Left renal pelvis (tissue), 4 donors: ENCODE measurements around the gene FSD1. TPM values are rescaled to one million over a fixed set of nuclear protein-coding genes. Genes with fewer than 3 reads are reported as not detected.
A peak's percentile ranks its signal among the peaks of the same experiment; 100 is the strongest.
"Not testable (repeated sequence)": the region's sequence is repeated elsewhere in the genome, so short reads cannot be mapped to it uniquely, and the experiment has no call there.

Experiments
- DNase-seq, 4 donors: peaks; one replicate each; pipeline ENCODE4 v3.0.0-alpha.2; 2013; ENCODE audit warnings: low read depth in 4 of 4, low spot score in 3 of 4
- polyA plus RNA-seq, 4 donors: library from polyadenylated mRNA; unstranded; fragments of 120-200 nt; gene quantifications; one replicate each; pipeline ENCODE4 v1.2.1, GENCODE V29; 2013; ENCODE audit not compliant: insufficient read length in 4 of 4

The FSD1 gene
- 1 to 10 TPM; 2.8 to 8.8 (median 5.4) TPM for polyA plus RNA-seq

DNA sequence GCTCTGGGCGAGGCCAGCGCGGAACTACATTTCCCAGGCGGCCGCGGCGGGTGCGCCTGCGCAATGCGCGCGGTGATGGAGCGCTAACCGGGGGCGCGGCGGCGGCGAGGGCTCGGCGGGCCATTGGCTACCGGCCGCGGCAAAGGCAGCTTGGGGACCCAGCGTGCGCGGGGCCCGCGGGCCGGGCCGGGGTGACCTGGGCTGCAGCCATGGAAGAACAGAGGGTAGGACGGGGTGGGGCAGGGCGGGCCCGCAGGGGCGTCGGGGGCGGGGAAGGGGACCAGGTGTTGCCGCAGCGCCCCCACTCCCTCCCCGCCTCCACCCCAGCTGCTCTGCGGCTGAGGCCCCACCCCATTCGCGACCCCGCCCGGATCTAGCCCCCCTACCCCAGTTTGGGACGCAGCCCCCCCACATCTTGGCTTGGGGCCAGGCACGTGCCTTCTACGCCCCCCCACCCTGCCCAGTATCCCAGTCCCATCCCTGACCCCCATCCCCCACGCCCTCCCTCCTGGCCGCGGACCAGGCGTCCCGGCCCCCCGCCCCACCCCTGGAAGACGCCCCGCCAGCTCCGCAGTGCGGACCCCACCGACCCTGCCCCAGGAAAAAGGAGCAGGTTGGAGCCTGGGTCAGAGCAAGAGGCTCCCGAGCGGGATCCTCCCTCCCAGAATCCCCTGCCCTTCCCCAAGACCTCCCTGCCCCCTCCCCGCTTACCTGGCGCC lies at the start of gene FSD1:
FSD1 (plus strand) TSS at position 61 of the 719 bp plus-strand sequence; CDS start at position 210, 149 bp downstream.
- no peak for DNase-seq

DNA sequence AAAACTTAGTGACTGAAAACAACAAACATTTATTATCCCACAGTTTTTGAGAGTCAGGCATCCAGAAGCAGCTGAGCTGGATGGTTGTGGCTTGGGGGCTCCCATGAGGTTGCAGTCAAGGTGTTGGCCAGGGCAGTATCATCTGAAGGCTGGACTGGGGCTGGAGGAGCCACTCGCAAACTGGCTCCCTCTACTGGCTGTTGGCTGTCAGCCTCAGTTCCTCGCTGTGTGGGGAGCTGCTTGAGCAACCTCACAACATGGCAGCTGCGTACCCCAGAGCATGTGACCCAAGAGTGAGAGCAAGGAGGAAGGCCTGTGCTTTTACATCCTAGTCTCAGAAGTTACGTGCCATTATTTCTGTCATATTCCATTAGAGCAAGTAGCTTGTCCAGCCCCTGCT lies 47.8 kb upstream of the FSD1 start:
- no peak for DNase-seq

DNA sequence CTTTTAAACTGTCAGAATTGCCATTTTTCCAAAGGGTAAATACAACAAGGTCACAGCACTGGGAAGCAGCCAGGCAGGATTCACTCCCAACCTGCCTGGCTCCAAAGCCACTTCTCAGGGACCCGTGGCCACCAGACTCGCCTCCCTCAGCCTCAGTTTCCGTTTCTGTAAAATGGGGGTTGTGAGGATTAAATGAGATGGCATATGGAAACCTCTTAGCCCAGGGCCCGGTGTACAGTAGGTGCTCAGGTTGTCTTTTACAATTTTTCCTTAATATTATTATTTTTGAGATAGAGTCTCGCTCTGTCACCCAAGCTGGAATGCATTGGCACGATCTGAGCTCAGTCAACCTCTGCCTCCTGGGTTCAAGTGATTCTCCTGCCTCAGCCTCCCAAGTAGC lies 47.4 kb upstream of the FSD1 start:
- DNase-seq, result no peak

DNA sequence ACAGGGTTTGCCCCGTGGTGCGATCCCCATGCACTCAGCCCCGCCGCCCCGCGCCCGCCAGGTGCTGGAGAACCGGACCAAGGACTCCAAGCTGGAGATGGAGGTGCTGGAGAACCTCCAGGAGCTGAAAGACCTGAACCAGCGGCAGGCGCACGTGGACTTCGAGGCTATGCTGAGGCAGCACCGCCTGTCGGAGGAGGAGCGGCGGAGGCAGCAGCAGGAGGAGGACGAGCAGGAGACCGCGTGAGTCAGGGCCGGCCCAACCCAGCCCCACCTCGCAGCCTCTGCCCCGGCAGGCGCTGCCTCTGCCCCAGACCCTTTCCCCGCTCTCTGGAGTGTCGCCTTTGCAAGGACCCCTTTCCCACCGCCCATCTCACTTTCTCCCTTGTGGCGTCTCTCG lies 46.2 kb upstream of the FSD1 start:
- no peak for DNase-seq

DNA sequence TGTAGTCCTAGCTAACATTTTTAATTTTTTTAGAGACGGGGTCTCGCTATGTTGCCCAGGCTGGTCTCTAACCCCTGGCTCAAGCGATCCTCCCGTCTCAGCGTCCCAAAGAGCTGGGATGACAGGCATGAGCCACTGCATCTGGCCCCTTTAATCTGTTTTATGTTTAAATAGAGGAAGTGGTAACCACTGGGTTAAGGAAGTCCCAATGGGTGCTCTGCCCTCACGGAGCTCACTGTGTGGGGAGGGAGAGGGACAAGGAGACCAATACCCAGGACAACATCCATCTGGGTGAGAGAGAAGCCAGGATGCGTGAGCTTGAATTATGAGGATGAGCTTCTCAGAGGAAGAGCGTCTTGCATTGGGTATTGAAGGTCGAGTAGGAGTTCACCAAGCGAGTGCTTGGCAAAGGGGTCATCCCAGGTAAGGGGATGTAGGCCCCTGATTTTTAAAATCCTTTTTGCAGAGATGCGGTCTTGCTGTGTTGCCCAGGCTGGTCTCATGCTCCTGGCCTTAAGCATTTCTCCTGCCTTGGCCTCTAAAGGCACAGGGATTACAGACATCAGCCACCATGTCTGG lies 43.7 kb upstream of the FSD1 start:
- DNase-seq, result no peak

DNA sequence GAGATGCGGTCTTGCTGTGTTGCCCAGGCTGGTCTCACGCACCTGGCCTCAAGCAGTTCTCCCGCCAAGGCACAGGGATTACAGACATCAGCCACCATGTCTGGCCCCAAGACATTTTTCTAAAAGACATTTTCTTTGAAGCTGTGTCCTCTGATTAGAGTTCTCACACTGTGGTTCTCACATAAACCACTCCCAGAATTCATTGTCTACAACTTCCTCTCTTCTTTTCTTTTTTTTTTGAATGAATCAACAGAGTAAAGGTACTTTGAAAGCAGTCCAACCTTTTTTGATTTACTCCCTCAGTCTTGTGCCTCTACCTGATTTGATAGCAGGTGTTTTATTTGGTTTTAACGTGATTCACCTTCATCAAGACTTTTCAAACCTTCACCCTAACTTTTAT lies 39.6 kb upstream of the FSD1 start:
- no peak for DNase-seq

DNA sequence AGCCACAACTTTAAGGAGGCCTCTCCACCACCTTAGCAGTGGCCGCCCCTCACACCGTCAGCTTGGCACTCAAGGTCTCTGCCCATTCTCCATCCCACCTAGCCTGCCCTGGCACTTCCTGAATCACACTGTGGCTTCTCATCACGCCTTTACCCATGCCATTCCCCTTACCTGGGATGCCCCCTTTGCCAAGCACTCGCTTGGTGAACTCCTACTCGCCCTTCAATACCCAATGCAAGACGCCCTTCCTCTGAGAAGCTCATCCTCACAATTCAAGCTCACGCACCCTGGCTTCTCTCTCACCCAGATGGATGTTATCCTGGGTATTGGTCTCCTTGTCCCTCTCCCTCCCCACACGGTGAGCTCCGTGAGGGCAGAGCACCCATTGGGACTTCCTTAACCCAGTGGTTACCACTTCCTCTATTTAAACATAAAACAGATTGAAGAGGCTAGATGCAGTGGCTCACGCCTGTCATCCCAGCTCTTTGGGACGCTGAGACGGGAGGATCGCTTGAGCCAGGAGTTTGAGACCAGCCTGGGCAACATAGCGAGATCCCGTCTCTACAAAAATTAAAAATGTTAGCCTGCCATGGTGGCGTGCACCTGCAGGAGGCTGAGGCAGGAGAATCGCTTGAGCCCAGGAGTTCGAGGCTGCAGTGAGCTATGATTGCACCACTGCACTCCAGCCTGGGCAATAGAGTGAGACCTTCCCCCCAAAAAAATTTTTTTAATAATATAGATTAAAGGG lies 38.0 kb upstream of the FSD1 start:
- no peak for DNase-seq

DNA sequence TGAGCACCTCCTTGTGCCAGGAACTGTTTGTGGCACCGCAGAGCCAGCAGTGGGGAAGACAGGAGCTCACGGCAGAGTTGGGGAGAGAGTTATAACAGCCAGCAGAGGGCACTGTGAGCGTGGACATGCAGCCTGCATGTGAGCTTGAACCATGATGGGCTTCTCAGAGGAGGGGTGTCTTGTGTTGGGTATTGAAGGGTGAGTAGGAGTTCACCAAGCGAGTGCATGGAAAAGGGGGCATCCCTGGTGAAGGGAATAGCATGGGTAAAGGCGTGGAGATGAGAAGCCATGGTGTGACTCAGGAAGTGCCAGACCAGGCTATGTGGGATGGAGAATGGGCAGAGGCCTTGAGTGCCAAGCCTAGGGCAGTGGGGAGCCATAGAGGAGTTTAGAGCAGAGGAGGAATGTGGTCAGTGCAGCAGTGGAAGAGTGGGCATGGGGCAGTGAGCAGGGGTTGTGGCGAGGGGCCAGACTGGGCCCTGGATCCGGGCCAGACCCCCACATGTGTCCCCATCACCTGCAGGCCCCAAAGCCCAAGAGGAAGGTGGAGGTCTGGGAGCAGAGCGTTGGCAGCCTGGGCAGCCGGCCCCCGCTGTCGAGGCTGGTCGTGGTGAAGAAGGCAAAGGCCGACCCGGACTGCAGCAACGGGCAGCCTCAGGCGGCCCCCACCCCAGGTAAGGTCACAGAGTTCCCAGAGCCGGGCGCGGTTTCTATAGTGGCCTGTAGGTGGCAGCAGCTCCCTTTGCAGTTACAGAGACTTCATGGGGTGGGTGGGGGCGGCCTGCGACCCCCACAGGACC lies 37.1 kb upstream of the FSD1 start:
- no peak for DNase-seq

DNA sequence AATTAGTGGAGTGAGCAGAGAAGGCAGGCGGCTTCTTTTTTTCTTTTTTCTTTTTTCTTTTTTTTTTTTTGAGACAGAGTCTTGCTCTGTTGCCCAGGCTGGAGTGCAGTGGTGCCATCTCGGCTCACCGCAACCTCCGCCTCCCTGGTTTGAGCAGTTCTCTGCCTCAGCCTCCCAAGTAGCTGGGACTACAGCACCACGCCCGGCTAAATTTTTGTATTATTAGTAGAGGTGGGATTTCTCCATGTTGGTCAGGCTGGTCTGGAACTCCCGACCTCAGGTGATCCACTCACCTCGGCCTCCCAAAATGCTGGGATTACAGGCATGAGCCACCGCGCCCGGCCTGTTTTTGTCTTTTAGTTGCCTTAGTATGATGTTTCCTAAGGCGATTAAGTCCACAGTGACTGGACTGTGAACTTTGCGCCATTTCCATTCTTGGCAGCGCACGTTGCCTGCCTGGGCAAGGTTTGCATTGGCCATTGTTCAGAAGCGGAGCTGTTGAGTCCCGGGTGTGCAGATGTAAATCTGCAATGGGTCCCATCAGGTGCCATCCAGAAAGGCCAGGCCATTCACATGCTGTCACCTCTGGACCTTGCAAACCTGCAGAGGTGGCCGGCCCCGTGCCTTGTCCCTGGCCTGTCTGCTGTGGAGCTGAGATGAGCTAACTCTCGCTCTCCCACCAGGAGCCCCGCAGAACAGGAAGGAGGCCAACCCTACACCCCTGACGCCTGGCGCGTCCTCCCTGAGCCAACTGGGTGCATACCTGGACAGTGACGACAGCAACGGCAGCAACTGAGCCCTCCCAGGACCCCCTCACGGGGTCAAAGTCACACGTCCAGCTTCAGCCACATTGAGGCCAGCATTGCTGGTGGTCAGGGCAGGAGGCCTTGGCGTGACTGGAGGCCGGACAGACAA lies 36.2 kb upstream of the FSD1 start:
- DNase-seq, result no peak

DNA sequence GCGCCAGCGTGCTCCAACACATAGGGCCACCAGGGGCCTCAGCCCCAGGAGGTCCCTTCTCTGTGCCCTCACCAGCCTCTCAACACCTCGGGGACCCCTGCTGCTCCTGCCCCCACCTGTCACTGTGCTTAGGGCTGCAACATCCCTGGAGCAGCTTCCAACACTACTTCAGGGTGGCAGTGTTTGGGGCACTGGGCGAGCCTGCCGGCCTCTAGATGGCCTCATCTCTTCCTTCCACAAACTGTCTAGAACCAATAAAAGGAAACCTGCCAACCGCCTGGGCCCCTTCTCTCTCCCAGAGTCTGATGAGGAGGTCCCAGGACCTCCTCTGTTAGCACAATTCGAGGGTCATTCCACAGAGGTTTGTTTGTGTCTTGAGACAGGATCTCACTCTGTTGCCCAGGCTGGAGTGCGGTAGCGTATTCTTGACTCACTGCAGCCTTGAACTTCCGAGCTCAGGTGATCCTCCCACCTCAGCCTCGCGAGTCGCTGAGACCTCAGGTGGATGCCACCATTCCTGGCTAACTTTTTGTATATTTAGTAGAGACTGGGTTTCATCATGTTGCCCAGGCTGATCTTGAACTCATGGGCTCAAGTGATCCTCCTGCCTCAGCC lies 35.5 kb upstream of the FSD1 start:
- no peak for DNase-seq

DNA sequence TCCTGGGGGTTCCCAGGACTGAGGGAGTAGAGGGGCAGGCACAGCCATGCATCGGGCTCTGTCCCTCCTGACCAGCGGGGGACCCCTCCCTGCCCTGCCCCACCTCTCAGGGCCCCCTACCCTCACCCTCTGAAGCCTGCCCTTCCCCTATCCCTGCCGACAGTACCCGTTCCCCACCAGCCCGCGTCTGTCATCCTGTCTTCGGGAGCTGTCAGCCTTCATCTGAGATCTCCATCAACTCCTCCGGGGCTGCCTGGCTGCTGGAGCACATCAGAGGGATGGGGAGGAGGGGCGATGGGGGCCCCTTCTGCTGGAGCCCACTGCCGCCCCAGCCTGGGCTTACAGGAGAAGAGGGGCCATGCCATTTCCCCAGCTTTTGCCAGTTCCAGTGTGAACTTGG lies 31.5 kb upstream of the FSD1 start:
- no peak for DNase-seq

DNA sequence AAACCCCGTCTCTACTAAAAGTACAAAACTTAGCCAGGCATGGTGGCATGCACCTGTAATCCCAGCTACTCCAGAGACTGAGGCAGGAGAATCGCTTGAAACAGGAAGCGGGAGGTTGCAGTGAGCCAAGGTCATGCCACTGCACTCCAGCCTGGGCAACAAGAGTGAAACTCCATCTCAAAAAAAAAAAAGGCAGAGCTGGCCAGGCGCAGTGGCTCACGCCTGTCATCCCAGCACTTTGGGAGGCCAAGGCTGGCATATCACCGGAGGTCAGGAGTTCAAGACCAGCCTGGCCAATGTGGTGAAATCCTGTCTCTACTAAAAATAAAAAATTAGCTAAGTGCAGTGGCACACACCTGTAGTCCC lies 30.1 kb upstream of the FSD1 start:
- DNase-seq, result not testable (repeated sequence)

DNA sequence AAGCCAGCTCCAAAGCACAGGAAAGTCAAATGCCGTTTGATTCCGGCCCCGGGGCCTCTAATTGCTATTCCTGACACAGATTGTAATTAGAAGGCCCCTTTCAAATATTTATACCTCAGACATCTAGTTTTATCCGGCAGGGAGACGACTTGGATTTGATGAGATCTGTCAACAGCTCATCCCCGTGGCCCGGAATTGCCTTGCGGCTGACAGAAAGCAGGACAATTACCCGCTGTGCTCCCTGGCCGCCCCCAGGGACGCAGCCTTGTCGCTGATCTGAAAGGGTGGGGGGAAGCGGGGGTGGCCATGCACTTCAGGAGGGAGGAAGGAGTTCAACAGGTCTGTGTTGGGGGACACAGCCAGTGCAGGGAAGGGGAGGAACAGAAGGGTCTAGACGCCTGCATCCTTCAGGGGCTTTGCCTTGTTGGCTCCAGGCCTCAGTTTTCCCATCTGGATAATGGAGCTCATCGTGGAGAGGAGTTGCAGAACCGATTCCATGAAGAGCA lies 27.2 kb upstream of the FSD1 start:
- DNase-seq, result no peak

DNA sequence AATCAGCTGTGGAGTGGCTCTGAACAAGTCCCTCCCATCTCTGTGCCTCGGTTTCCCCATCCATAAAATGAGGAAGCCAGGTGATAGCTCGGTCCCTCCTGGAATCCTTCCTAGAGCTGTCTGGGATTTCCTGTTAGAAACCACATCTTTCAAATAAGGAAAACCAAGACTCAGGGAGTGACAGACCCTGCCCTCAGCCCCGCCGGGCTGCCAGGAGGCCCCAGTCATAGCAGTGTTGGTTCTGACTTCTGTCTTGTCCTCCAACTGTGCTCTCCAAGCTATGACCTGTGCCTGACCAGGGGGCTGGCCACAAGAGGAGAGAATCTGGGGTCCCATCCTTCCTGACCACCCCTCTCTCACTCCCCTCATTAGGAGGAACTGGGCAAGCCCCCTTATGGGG lies 26.4 kb upstream of the FSD1 start:
- no peak for DNase-seq

DNA sequence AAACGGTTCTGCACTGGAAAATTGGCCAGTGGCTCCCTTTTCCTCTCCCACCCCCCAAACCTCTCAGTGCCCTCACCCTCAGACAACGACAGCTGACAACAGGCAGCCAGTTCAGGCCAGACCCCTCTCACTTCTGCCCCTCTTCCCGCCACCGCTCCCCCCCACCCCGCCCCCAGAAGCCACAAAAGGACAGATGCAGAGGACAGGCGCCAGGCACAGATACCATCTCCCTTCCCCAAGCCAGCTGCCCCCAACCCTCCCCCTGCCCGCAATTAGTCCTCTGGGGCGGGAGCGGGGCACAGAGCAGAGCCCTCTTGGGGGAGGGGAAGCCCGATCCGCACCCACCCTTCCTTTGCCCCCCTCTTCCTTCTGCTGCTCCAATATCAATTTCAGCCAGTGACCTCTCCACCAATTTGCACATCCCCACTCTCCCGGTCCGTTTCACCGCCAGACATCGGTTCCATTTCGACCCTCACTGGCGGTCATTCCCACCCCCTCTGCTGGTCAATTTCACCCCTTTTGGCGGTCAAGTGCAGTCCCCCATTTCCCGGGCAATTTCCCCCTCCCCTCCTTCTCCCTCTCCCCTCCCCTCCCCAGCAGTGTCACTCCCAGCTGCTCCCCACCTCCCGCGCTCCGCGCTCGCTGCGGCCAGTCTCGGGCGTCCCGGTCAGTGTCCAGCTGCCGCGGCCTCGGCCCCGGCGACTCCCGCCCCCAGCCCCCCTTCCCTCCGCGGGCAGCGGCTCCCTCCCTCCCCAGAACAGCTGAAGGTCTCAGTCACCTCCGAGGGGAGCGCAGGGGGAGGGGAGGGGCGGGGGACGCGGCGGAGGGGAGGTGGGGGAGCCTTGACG lies 25.8 kb upstream of the FSD1 start, which contains the start of gene SHD:
SHD (plus strand) TSS at position 848 of the 848 bp plus-strand sequence. CDS start 798 bp downstream, outside the sequence.
- DNase-seq, result peak in 1 of 4 donors; percentile 22

DNA sequence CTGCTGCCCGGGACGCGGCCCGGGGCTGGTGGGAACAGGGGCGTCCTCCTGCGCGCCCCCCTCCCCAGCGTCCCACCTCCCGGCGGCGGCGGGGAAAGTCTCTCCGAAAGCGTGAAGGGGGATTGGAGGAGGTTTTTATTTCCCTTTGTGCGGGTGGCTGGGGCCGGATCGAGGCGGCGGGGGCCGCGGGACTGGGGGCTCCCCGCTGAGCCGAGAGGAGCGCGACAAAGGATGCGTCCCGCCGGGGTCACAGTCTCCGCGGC lies 25.2 kb upstream of the FSD1 start:
- DNase-seq, result no peak

DNA sequence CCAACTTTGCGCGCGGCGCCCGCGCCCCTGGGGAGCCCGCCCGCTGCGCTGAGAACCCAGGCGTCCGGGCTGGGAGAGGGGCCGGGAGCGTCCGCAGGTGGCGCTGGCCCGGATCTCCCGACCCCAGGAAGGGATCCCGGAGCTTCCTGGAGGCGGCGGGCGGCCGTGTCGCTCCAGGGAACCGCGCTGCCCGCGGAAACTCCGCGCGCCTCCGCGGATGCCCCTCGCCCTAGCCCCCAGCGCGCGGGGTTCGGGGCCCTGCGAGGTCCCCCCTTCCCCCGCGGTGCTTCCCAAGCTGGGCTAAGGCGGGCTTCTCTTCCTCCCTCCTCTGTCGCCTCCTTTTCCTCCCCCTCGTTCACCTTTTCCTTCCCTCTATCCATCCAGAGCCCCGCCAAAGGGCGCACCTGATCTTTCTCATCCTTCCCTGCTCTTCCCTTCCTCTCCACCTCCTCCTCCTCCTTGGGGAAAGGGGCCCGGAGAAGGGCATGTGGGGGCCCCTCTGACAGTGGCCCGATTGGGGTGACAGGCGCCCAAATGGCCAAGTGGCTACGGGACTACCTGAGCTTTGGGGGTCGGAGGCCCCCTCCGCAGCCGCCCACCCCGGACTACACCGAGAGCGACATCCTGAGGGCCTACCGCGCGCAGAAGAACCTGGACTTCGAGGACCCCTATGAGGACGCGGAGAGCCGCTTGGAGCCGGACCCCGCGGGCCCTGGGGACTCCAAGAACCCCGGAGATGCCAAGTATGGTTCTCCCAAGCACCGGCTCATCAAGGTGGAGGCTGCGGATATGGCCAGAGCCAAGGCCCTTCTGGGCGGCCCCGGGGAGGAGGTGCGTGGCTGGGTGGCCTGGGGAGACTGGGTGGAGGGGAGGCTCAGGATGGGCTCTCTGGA lies 24.6 kb upstream of the FSD1 start:
- DNase-seq, result no peak
